ENCODE results near the gene CDK14.

The CDK14 gene

DNA sequence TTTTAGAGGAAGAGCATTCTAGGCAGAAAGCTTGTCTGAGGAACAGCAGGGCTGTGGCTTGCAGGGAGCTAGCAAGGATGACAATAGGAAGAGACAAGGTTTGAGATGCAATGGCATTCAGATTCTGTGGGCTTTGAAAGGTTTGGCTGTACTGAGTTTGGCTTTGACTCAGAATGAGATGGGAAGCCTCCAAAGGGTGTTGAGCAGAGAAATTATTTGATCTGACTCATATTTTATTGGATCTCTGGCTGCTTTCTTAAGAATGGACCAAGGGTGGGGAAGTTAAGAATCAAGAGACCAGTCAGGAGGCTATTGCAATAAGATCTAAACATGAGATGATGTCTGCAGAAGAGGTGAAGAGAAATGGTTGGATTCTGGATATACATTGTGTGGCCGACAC is 273.2 kb downstream of the CDK14 start:
- no peak for TF ChIP-seq TAF1 (IDR thresholded peaks at IDR 0.05; ENCODE audit: borderline replicate concordance, insufficient read depth, low read length)
- TF ChIP-seq SIN3A (IDR thresholded peaks at IDR 0.05; ENCODE audit: borderline replicate concordance, insufficient read depth, low read length) = no peak
- TF ChIP-seq, protein P1, sequence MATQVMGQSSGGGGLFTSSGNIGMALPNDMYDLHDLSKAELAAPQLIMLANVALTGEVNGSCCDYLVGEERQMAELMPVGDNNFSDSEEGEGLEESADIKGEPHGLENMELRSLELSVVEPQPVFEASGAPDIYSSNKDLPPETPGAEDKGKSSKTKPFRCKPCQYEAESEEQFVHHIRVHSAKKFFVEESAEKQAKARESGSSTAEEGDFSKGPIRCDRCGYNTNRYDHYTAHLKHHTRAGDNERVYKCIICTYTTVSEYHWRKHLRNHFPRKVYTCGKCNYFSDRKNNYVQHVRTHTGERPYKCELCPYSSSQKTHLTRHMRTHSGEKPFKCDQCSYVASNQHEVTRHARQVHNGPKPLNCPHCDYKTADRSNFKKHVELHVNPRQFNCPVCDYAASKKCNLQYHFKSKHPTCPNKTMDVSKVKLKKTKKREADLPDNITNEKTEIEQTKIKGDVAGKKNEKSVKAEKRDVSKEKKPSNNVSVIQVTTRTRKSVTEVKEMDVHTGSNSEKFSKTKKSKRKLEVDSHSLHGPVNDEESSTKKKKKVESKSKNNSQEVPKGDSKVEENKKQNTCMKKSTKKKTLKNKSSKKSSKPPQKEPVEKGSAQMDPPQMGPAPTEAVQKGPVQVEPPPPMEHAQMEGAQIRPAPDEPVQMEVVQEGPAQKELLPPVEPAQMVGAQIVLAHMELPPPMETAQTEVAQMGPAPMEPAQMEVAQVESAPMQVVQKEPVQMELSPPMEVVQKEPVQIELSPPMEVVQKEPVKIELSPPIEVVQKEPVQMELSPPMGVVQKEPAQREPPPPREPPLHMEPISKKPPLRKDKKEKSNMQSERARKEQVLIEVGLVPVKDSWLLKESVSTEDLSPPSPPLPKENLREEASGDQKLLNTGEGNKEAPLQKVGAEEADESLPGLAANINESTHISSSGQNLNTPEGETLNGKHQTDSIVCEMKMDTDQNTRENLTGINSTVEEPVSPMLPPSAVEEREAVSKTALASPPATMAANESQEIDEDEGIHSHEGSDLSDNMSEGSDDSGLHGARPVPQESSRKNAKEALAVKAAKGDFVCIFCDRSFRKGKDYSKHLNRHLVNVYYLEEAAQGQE (IDR thresholded peaks at IDR 0.05; ENCODE audit: insufficient read depth in 1 of 2, low read depth in 2 of 2, low read length in 2 of 2) = no peak
- no peak for TF ChIP-seq POLR2AphosphoS5 (IDR thresholded peaks at IDR 0.05; ENCODE audit: low read depth, low read length)
- no peak for TF ChIP-seq FOXP2 (optimal IDR thresholded peaks at IDR 0.05; ENCODE audit: borderline replicate concordance, extremely low read depth, extremely low read length, insufficient read depth)

DNA sequence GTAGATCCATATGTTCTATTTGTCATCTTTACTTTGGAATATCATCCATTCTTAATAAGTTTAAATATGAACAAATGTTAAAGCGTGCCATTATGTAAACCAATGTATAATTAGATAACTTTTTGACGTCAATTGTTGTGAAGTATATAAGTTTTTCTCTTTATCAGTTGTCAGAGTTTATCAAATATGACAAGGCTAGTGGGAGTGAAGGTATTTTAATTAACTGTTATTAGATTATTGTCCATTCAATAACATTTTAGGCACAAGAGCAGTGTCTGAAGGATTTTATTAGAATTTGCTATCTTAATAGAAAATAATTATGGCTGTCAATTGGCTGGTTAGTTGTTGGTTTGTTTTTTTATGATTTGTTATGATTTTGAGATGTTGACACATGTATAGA is 280.6 kb downstream of the CDK14 start:
- TF ChIP-seq POLR2AphosphoS5 (IDR thresholded peaks at IDR 0.05; ENCODE audit: low read depth, low read length) (no peak), TAF1 (IDR thresholded peaks at IDR 0.05; ENCODE audit: borderline replicate concordance, insufficient read depth, low read length) (no peak), FOXP2 (optimal IDR thresholded peaks at IDR 0.05; ENCODE audit: borderline replicate concordance, extremely low read depth, extremely low read length, insufficient read depth) (no peak), SIN3A (IDR thresholded peaks at IDR 0.05; ENCODE audit: borderline replicate concordance, insufficient read depth, low read length) (no peak)
- TF ChIP-seq, protein P1 (IDR thresholded peaks at IDR 0.05; ENCODE audit: insufficient read depth in 1 of 2, low read depth in 2 of 2, low read length in 2 of 2) = no peak

DNA sequence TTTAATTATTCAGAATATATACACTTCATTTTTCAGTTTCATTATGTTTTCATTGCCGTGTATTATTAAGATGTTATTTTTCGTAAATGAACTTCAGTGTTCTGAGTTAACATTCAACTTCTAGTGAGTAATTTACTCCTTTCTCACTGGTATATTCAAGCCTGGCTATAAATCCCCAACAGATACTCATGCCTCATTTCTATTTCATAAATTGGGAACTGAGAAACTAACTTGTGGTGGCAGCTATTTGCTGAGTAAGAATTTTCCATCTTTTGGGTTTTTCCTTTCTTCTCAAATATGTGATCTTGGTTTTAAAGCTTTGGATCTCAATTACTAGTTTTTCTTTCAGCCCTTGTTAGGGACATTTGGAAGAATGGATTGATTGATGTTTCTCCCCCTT is 281.1 kb downstream of the CDK14 start:
- TF ChIP-seq POLR2AphosphoS5 (IDR thresholded peaks at IDR 0.05; ENCODE audit: low read depth, low read length) = no peak
- TF ChIP-seq TAF1 (IDR thresholded peaks at IDR 0.05; ENCODE audit: borderline replicate concordance, insufficient read depth, low read length) = no peak
- no peak for TF ChIP-seq FOXP2 (optimal IDR thresholded peaks at IDR 0.05; ENCODE audit: borderline replicate concordance, extremely low read depth, extremely low read length, insufficient read depth)
- no peak for TF ChIP-seq SIN3A (IDR thresholded peaks at IDR 0.05; ENCODE audit: borderline replicate concordance, insufficient read depth, low read length)
- TF ChIP-seq, protein P1 (IDR thresholded peaks at IDR 0.05; ENCODE audit: insufficient read depth in 1 of 2, low read depth in 2 of 2, low read length in 2 of 2) = no peak

DNA sequence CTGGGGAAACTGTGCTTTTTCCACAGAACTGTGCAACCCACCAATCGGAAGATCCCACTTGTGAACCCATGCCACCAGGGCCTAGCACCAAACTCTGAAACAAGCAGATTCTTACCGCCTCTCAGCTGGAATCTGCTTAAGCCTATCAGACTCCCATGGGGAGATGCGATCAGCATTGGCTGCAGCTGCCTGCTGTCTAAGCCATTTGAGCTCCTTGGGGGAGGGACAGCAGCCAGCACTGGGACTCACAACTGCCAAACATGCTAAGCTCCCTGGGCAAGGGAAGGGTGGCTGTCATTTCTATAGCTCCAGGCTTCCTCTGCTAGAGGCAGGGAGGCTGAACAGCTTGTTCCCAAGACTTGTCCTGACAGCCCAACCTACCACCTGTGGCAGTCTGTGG is 283.8 kb downstream of the CDK14 start:
- TF ChIP-seq FOXP2 (optimal IDR thresholded peaks at IDR 0.05; ENCODE audit: borderline replicate concordance, extremely low read depth, extremely low read length, insufficient read depth) = no peak
- TF ChIP-seq POLR2AphosphoS5 (IDR thresholded peaks at IDR 0.05; ENCODE audit: low read depth, low read length) = no peak
- no peak for TF ChIP-seq SIN3A (IDR thresholded peaks at IDR 0.05; ENCODE audit: borderline replicate concordance, insufficient read depth, low read length)
- no peak for TF ChIP-seq TAF1 (IDR thresholded peaks at IDR 0.05; ENCODE audit: borderline replicate concordance, insufficient read depth, low read length)
- TF ChIP-seq, protein P1 (IDR thresholded peaks at IDR 0.05; ENCODE audit: insufficient read depth in 1 of 2, low read depth in 2 of 2, low read length in 2 of 2) = no peak

DNA sequence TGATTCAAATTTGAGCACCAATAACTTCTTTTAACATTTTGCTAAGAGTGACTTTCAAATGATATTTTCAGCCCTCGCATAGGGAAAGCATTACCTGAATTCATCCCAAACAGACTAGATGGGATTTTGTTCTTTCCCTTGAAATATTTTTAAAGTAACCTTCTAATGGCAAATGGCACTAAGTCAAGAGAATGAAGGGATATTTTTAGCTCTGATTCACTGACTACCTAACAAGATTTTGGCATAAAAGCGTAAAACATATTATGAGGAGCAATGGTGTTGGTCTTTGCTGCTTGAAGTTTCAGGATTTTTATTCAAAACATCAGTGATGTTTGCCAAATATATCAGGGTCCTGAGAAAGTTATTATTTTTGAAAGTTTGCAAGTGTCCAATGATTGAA is 290.3 kb downstream of the CDK14 start:
- TF ChIP-seq, protein P1 (IDR thresholded peaks at IDR 0.05; ENCODE audit: insufficient read depth in 1 of 2, low read depth in 2 of 2, low read length in 2 of 2) = no peak
- no peak for TF ChIP-seq SIN3A (IDR thresholded peaks at IDR 0.05; ENCODE audit: borderline replicate concordance, insufficient read depth, low read length)
- no peak for TF ChIP-seq FOXP2 (optimal IDR thresholded peaks at IDR 0.05; ENCODE audit: borderline replicate concordance, extremely low read depth, extremely low read length, insufficient read depth)
- no peak for TF ChIP-seq TAF1 (IDR thresholded peaks at IDR 0.05; ENCODE audit: borderline replicate concordance, insufficient read depth, low read length)
- TF ChIP-seq POLR2AphosphoS5 (IDR thresholded peaks at IDR 0.05; ENCODE audit: low read depth, low read length) = no peak

All from PFSK-1 (cell line).